H9 (cell line): ENCODE measurements around the gene ATXN7. TPM values are rescaled to one million over a fixed set of nuclear protein-coding genes. Genes with fewer than 3 reads are reported as not detected.

Experiments
- DNase-seq: peaks from one replicate; pipeline ENCODE4 v3.0.0-alpha.2; 2017
- H2AFZ ChIP-seq: one replicate; pipeline ENCODE4 v1.6.1; 2013; ENCODE audit warnings: mild to moderate bottlenecking, low read length, control low read depth, moderate library complexity
- H2AK5ac ChIP-seq: 2 replicates; pipeline ENCODE4 v1.6.1; 2013; ENCODE audit warnings: low read length, control low read depth, mixed read lengths; ENCODE audit not compliant: insufficient read length
- H2BK120ac ChIP-seq: one replicate; pipeline ENCODE4 v1.6.1; 2013; ENCODE audit warnings: low read depth, mild to moderate bottlenecking, low read length, control low read depth, inconsistent platforms; ENCODE audit not compliant: poor library complexity, severe bottlenecking
- H2BK12ac ChIP-seq: 2 replicates; pipeline ENCODE4 v1.6.1; 2013; ENCODE audit warnings: low read length, control low read depth, mixed read lengths, low read depth; ENCODE audit not compliant: insufficient read length
- H2BK15ac ChIP-seq: 2 replicates; pipeline ENCODE4 v1.6.1; 2013; ENCODE audit warnings: low read depth, low read length, control low read depth
- H2BK20ac ChIP-seq: one replicate; pipeline ENCODE4 v1.6.1; 2013; ENCODE audit warnings: low read depth, mild to moderate bottlenecking, low read length, control low read depth, inconsistent platforms; ENCODE audit not compliant: poor library complexity, severe bottlenecking
- H2BK5ac ChIP-seq: 2 replicates; pipeline ENCODE4 v1.6.1; 2013; ENCODE audit warnings: low read length, control low read depth, mixed read lengths; ENCODE audit not compliant: insufficient read length
- H3K14ac ChIP-seq: 2 replicates; pipeline ENCODE4 v1.6.1; 2013; ENCODE audit warnings: low read length, control low read depth; ENCODE audit not compliant: insufficient read depth
- H3K18ac ChIP-seq: 2 replicates; pipeline ENCODE4 v1.6.1; 2013; ENCODE audit warnings: low read depth, mild to moderate bottlenecking, mixed read lengths, low read length, control low read depth; ENCODE audit not compliant: insufficient read length
- H3K23ac ChIP-seq: 2 replicates; pipeline ENCODE4 v1.6.1; 2013; ENCODE audit warnings: low read length, control low read depth, mixed read lengths, low read depth; ENCODE audit not compliant: insufficient read length
- H3K23me2 ChIP-seq: 2 replicates; pipeline ENCODE4 v1.6.1; 2013; ENCODE audit warnings: low read depth, mild to moderate bottlenecking, mixed read lengths, low read length, control low read depth; ENCODE audit not compliant: insufficient read length, poor library complexity, severe bottlenecking
- H3K27ac ChIP-seq: 2 replicates; pipeline ENCODE4 v1.5.1; 2013; ENCODE audit warnings: low read length, control low read depth, mixed read lengths, low read depth; ENCODE audit not compliant: insufficient read length
- H3K27me3 ChIP-seq: 2 replicates; pipeline ENCODE4 v1.6.1; 2013; ENCODE audit warnings: low read length, control low read depth, inconsistent platforms; ENCODE audit not compliant: insufficient read depth
- H3K4ac ChIP-seq: 2 replicates; pipeline ENCODE4 v1.6.1; 2013; ENCODE audit warnings: low read depth, mild to moderate bottlenecking, control low read depth, inconsistent platforms, low read length, moderate library complexity
- H3K4me1 ChIP-seq: 2 replicates; pipeline ENCODE4 v1.6.1; 2013; ENCODE audit warnings: low read length, control low read depth, inconsistent platforms; ENCODE audit not compliant: insufficient read depth
- H3K4me2 ChIP-seq: 2 replicates; pipeline ENCODE4 v1.6.1; 2013; ENCODE audit warnings: low read length, control low read depth, mixed read lengths; ENCODE audit not compliant: insufficient read length, insufficient read depth
- H3K56ac ChIP-seq: 2 replicates; pipeline ENCODE4 v1.6.1; 2013; ENCODE audit warnings: low read depth, mild to moderate bottlenecking, mixed read lengths, low read length, control low read depth; ENCODE audit not compliant: insufficient read length
- H3K79me1 ChIP-seq: 2 replicates; pipeline ENCODE4 v1.6.1; 2013; ENCODE audit warnings: low read depth, mild to moderate bottlenecking, moderate library complexity, low read length, control low read depth, inconsistent platforms; ENCODE audit not compliant: insufficient read depth, poor library complexity, severe bottlenecking
- H3K79me2 ChIP-seq: 2 replicates; pipeline ENCODE4 v1.6.1; 2013; ENCODE audit warnings: low read length, control low read depth, inconsistent platforms; ENCODE audit not compliant: insufficient read depth
- H3K9ac ChIP-seq: 2 replicates; pipeline ENCODE4 v1.6.1; 2013; ENCODE audit warnings: low read length, control low read depth, mixed read lengths; ENCODE audit not compliant: insufficient read length; ENCODE audit errors: extremely low read depth
- H3K9me3 ChIP-seq: one replicate; pipeline ENCODE4 v1.6.1; 2013; ENCODE audit warnings: low read depth, low read length, inconsistent platforms; ENCODE audit not compliant: control insufficient read depth
- H3T11ph ChIP-seq: one replicate; pipeline ENCODE4 v1.6.1; 2013; ENCODE audit warnings: mild to moderate bottlenecking, low read length, control low read depth, inconsistent platforms
- H4K20me1 ChIP-seq: one replicate; pipeline ENCODE4 v1.6.1; 2013; ENCODE audit not compliant: control insufficient read depth, insufficient read length, insufficient read depth
- H4K5ac ChIP-seq: 2 replicates; pipeline ENCODE4 v1.6.1; 2013; ENCODE audit warnings: low read depth, mild to moderate bottlenecking, mixed read lengths, low read length, control low read depth; ENCODE audit not compliant: insufficient read length
- H4K8ac ChIP-seq: replicated peaks from 2 replicates; pipeline ENCODE4 v1.6.1; 2013; ENCODE audit warnings: low read length, control low read depth, mixed read lengths, low read depth; ENCODE audit not compliant: insufficient read length
- H4K91ac ChIP-seq: 2 replicates; pipeline ENCODE4 v1.6.1; 2013; ENCODE audit warnings: low read depth, mild to moderate bottlenecking, moderate library complexity, mixed read lengths, low read length, control low read depth; ENCODE audit not compliant: insufficient read length
- H3K27ac Mint-ChIP-seq, 3 experiments: 2 replicates in 2 of 3; 3 replicates in 1 of 3; pipeline ENCODE4 v1.8.0; 2020 to 2021; ENCODE audit warnings: mixed read lengths in 3 of 3, mild to moderate bottlenecking in 1 of 3, moderate library complexity in 1 of 3
- H3K27me3 Mint-ChIP-seq: 2 replicates; pipeline ENCODE4 v1.8.0; 2021; ENCODE audit warnings: low read depth, mild to moderate bottlenecking, moderate library complexity, mixed read lengths
- H3K36me3 Mint-ChIP-seq, 3 experiments: 2 replicates in 2 of 3; 3 replicates in 1 of 3; pipeline ENCODE4 v1.8.0; 2020 to 2021; ENCODE audit warnings: low read depth in 3 of 3, mixed read lengths in 3 of 3; ENCODE audit not compliant: insufficient read depth in 1 of 3
- H3K4me1 Mint-ChIP-seq, 2 experiments: 2 replicates each; pipeline ENCODE4 v1.8.0; 2020; ENCODE audit warnings: mixed read lengths in 2 of 2
- H3K4me3 Mint-ChIP-seq, 2 experiments: 2 replicates in 1 of 2; 3 replicates in 1 of 2; pipeline ENCODE4 v1.8.0; 2020 to 2021; ENCODE audit warnings: mild to moderate bottlenecking in 2 of 2, mixed read lengths in 2 of 2, moderate library complexity in 1 of 2
- H3K9me3 Mint-ChIP-seq, 2 experiments: 2 replicates in 1 of 2; 3 replicates in 1 of 2; pipeline ENCODE4 v1.8.0; 2020; ENCODE audit warnings: mild to moderate bottlenecking in 2 of 2, mixed read lengths in 2 of 2, moderate library complexity in 1 of 2
- CTCF ChIP-seq: fragments of 200-600 bp; sonication (generic); conservative IDR thresholded peaks from 3 replicates; pipeline ENCODE4 v1.8.0; 2021; ENCODE audit warnings: antibody characterized with exemption, mild to moderate bottlenecking
- WGBS: extraction: QIAGEN DNeasy Blood & Tissue Kit; methylation state at CpG from one replicate; pipeline ENCODE4 v1.1.7; 2013; ENCODE audit warnings: missing lambda C conversion rate, low lambda C conversion rate, mixed read lengths; ENCODE audit not compliant: insufficient read length; ENCODE audit errors: extremely low coverage; 5-methylcytosine and 5-hydroxymethylcytosine counted together
- total RNA-seq: library from RNA; stranded (reverse); gene quantifications from 2 replicates; pipeline ENCODE4 v1.2.1, GENCODE V29; 2021

Gene ATXN7
- total RNA-seq, 1 experiment from 2014 or later: 21.5 TPM

GRCh38 chr3:63910891-63911290 lies 47.2 kb downstream of the ATXN7 start:
- no peak overlapping the region for H2AFZ ChIP-seq
- H3K27ac ChIP-seq: no peak overlapping the region

More at GRCh38 chr3:63910891-63911290, 47.2 kb downstream of the ATXN7 start:
- H3K4ac ChIP-seq: no peak overlapping the region
- no peaks in the 10 kb centered on the region for H3K27me3 ChIP-seq
- no peaks in the 10 kb centered on the region; a peak in 1 of 5 replicates for H3K9me3 Mint-ChIP-seq
- no peak overlapping the region for H3K9ac ChIP-seq
- no peak overlapping the region for H3K27ac Mint-ChIP-seq
- no peak overlapping the region for H2BK12ac ChIP-seq
- DNase-seq: no peak
- no peak overlapping the region for H3K18ac ChIP-seq
- peaks cover 7 to 14% (median 12%) of the 10 kb centered on the region in 3 experiments for H3K36me3 Mint-ChIP-seq
- H3K56ac ChIP-seq: no peak overlapping the region
- no peak overlapping the region for H2BK5ac ChIP-seq
- H3K23ac ChIP-seq: no peak overlapping the region
- H3K79me2 ChIP-seq: no peaks in the 10 kb centered on the region
- H3K4me3 Mint-ChIP-seq: peak overlapping the region; percentile 72 to 84
- no peaks in the 10 kb centered on the region; the same call in none of the 2 replicates for H3K27me3 Mint-ChIP-seq
- H4K5ac ChIP-seq: no peak overlapping the region
- H3K4me1 ChIP-seq: no peaks in the 10 kb centered on the region
- no peak overlapping the region for H2BK15ac ChIP-seq
- no peaks in the 10 kb centered on the region for H3K9me3 ChIP-seq
- peaks cover 10% of the 10 kb centered on the region for H3K23me2 ChIP-seq
- H3K79me1 ChIP-seq: no peaks in the 10 kb centered on the region
- WGBS: no CpG with 5 or more reads among the region's 1 CpG
- TF ChIP-seq CTCF: no peak
- H3K4me2 ChIP-seq: peak overlapping the region; percentile 92
- H4K8ac ChIP-seq: no peak overlapping the region
- H4K20me1 ChIP-seq: no peaks in the 10 kb centered on the region
- H3K14ac ChIP-seq: no peak overlapping the region
- H3T11ph ChIP-seq: no peak overlapping the region
- peaks cover 21 to 26% of the 10 kb centered on the region in 2 experiments for H3K4me1 Mint-ChIP-seq
- no peak overlapping the region for H2BK120ac ChIP-seq
- H2AK5ac ChIP-seq: no peak overlapping the region
- no peak overlapping the region for H4K91ac ChIP-seq
- no peak overlapping the region for H2BK20ac ChIP-seq
